GM23338 (cell line): Measurements from ENCODE around the gene CHD9. TPM values are rescaled to one million over a fixed set of nuclear protein-coding genes. Genes with fewer than 3 reads are reported as not detected.
"Not testable (repeated sequence)": the region's sequence is repeated elsewhere in the genome, so short reads cannot be mapped to it uniquely, and the experiment has no call there.

Source experiments
- ATAC-seq: fragments of 200-7000 bp; cut with Tn5 transposase; 3 replicates; pipeline ENCODE4 v1.9.1; 2020
- DNase-seq: peaks from one replicate; pipeline ENCODE4 v3.0.0-alpha.2; 2015; ENCODE audit warnings: low spot score
- H2AFZ ChIP-seq: fragments of 200-600 bp; sonication (generic); 2 replicates; pipeline ENCODE4 v1.8.0; 2016; ENCODE audit warnings: antibody characterized with exemption, mild to moderate bottlenecking, moderate library complexity
- H3F3A ChIP-seq: fragments of 200-600 bp; sonication (generic); replicated peaks from 2 replicates; pipeline ENCODE4 v1.8.0; 2017; ENCODE audit warnings: antibody characterized with exemption, mixed run types, low read depth
- H3K27ac ChIP-seq: fragments of 200-600 bp; sonication (generic); 2 replicates; pipeline ENCODE4 v1.6.1; 2016; ENCODE audit warnings: low read depth
- H3K27me3 ChIP-seq: fragments of 200-600 bp; sonication (generic); 2 replicates; pipeline ENCODE4 v1.8.0; 2016; ENCODE audit warnings: mild to moderate bottlenecking, mixed run types, moderate library complexity; ENCODE audit not compliant: insufficient read depth
- H3K36me3 ChIP-seq: fragments of 200-600 bp; sonication (generic); 2 replicates; pipeline ENCODE4 v1.8.0; 2016; ENCODE audit warnings: mild to moderate bottlenecking; ENCODE audit not compliant: insufficient read depth
- H3K4me1 ChIP-seq: fragments of 200-600 bp; sonication (generic); 2 replicates; pipeline ENCODE4 v1.8.0; 2016; ENCODE audit warnings: mild to moderate bottlenecking, moderate library complexity; ENCODE audit not compliant: insufficient read depth
- H3K4me2 ChIP-seq: fragments of 200-600 bp; sonication (generic); 2 replicates; pipeline ENCODE4 v1.7.1; 2017; ENCODE audit warnings: mixed run types
- H3K4me3 ChIP-seq: fragments of 200-600 bp; sonication (generic); 2 replicates; pipeline ENCODE4 v1.6.1; 2016; ENCODE audit warnings: mixed run types
- H3K79me2 ChIP-seq: fragments of 200-600 bp; sonication (generic); replicated peaks from 2 replicates; pipeline ENCODE4 v1.8.0; 2017; ENCODE audit warnings: mild to moderate bottlenecking; ENCODE audit not compliant: insufficient read depth
- H3K9me2 ChIP-seq: fragments of 200-600 bp; sonication (generic); 2 replicates; pipeline ENCODE4 v1.8.0; 2017; ENCODE audit not compliant: insufficient read depth
- H4K20me1 ChIP-seq: fragments of 200-600 bp; sonication (generic); replicated peaks from 2 replicates; pipeline ENCODE4 v1.8.0; 2017; ENCODE audit warnings: mild to moderate bottlenecking; ENCODE audit not compliant: insufficient read depth
- H3K27ac Mint-ChIP-seq: 2 replicates; pipeline ENCODE4 v1.8.0; 2020; ENCODE audit warnings: inconsistent platforms, mild to moderate bottlenecking, moderate library complexity, mixed read lengths
- H3K27me3 Mint-ChIP-seq: 3 replicates; pipeline ENCODE4 v1.8.0; 2022; ENCODE audit warnings: low read depth, mild to moderate bottlenecking, moderate library complexity, mixed read lengths, inconsistent platforms; ENCODE audit not compliant: insufficient read depth, poor library complexity
- H3K36me3 Mint-ChIP-seq: 3 replicates; pipeline ENCODE4 v1.8.0; 2021; ENCODE audit warnings: low read depth, mild to moderate bottlenecking, inconsistent platforms, moderate library complexity, mixed read lengths
- H3K4me1 Mint-ChIP-seq: 3 replicates; pipeline ENCODE4 v1.8.0; 2020; ENCODE audit warnings: mild to moderate bottlenecking, inconsistent platforms, mixed read lengths
- H3K4me3 Mint-ChIP-seq: 3 replicates; pipeline ENCODE4 v1.8.0; 2021; ENCODE audit warnings: moderate library complexity, mild to moderate bottlenecking, inconsistent platforms, mixed read lengths
- H3K9me3 Mint-ChIP-seq: 3 replicates; pipeline ENCODE4 v1.8.0; 2020; ENCODE audit warnings: moderate library complexity, mild to moderate bottlenecking, inconsistent platforms, mixed read lengths
- EZH2 ChIP-seq: fragments of 200-600 bp; sonication (generic); IDR thresholded peaks from one replicate; pipeline ENCODE4 v1.8.0; 2017; ENCODE audit warnings: antibody characterized with exemption, mild to moderate bottlenecking, low read depth; ENCODE audit not compliant: unreplicated experiment
- JUNB ChIP-seq: IDR thresholded peaks from one replicate; pipeline ENCODE4 v1.6.1; 2016; ENCODE audit warnings: antibody characterized with exemption; ENCODE audit not compliant: unreplicated experiment
- NANOG ChIP-seq: IDR thresholded peaks from 2 replicates; pipeline ENCODE4 v1.6.1; 2016; ENCODE audit warnings: antibody characterized with exemption, borderline replicate concordance
- POLR2AphosphoS5 ChIP-seq: IDR thresholded peaks from 2 replicates; pipeline ENCODE4 v1.6.1; 2016; ENCODE audit warnings: antibody characterized with exemption, low read depth
- REST ChIP-seq: IDR thresholded peaks from one replicate; pipeline ENCODE4 v1.6.1; 2018; ENCODE audit warnings: antibody characterized with exemption; ENCODE audit not compliant: unreplicated experiment
- STAT1 ChIP-seq: IDR thresholded peaks from one replicate; pipeline ENCODE4 v1.6.1; 2016; ENCODE audit warnings: antibody characterized with exemption; ENCODE audit not compliant: unreplicated experiment
- ZNF114 ChIP-seq: fragments of 250-450 bp; sonication (Bioruptor Pico); IDR thresholded peaks from 2 replicates; pipeline ENCODE4 v1.5.0; 2020; ENCODE audit warnings: mild to moderate bottlenecking, moderate library complexity
- ZNF462 ChIP-seq: fragments of 250-450 bp; sonication (Bioruptor Pico); IDR thresholded peaks from 2 replicates; pipeline ENCODE4 v1.5.0; 2020; ENCODE audit warnings: mild to moderate bottlenecking, moderate library complexity
- polyA plus RNA-seq: library from polyadenylated mRNA; unstranded; fragments of >200 nt; fragmentation: Nextera tagmentation; extraction: Ambion mirVana; gene quantifications from 2 replicates; pipeline ENCODE4 v1.2.1, GENCODE V29; 2016
- total RNA-seq: library from RNA; depleted of rRNA; stranded (reverse); fragments of >200 nt; shearing (Covaris generic); gene quantifications from 2 replicates; pipeline ENCODE4 v1.2.3, GENCODE V29; 2014
- TF ChIP-seq, protein P1 (sequence below), 2 experiments: fragments of 200-600 bp in 1 of 2; sonication (generic) in 1 of 2; conservative IDR thresholded peaks; 2 replicates each; pipeline versions ENCODE4 v1.5.1 to v1.6.1; 2016 to 2017; ENCODE audit warnings: antibody characterized with exemption in 2 of 2, low read depth in 2 of 2, mild to moderate bottlenecking in 2 of 2, moderate library complexity in 1 of 2
- TF ChIP-seq, protein P2 (sequence below): IDR thresholded peaks from 2 replicates; pipeline ENCODE4 v1.6.1; 2016; ENCODE audit warnings: antibody characterized with exemption

Gene CHD9
- total and polyA plus RNA-seq, 2 experiments from 2014 or later = 18.8 to 46.6 TPM

GRCh38 chr16:53278498-53278897, 223.7 kb downstream of the CHD9 start:
- H3K27ac ChIP-seq, H3K27ac Mint-ChIP-seq, H4K20me1 ChIP-seq, H3K4me3 Mint-ChIP-seq, H3K27me3 ChIP-seq, H3K79me2 ChIP-seq, H3F3A ChIP-seq, DNase-seq, H3K27me3 Mint-ChIP-seq, H3K4me1 Mint-ChIP-seq, H3K36me3 Mint-ChIP-seq, H2AFZ ChIP-seq, H3K4me2 ChIP-seq, H3K4me1 ChIP-seq, H3K9me2 ChIP-seq, ATAC-seq, H3K4me3 ChIP-seq: not testable (repeated sequence)
- H3K9me3 Mint-ChIP-seq = peaks cover 13% of the 10 kb centered on the region; the same call in 2 of the 3 replicates
- peaks cover 16% of the 10 kb centered on the region for H3K36me3 ChIP-seq

- Mint-ChIP-seq H3K9me3 (peaks cover 13% of the 10 kb centered on the region; the same call in 2 of the 3 replicates), H3K27ac (no peak overlapping the region), H3K36me3 (peaks cover 12% of the 10 kb centered on the region; the same call in 2 of the 3 replicates), H3K4me1 (no peaks in the 10 kb centered on the region), H3K4me3 (no peak overlapping the region), H3K27me3 (no peaks in the 10 kb centered on the region)
- Histone ChIP-seq H4K20me1 (no peaks in the 10 kb centered on the region), H3F3A (no peaks in the 10 kb centered on the region), H3K27me3 (no peaks in the 10 kb centered on the region), H3K27ac (no peak overlapping the region), H3K36me3 (peaks cover 8% of the 10 kb centered on the region; the same call in 1 of the 2 replicates), H3K9me2 (no peaks in the 10 kb centered on the region), H3K4me3 (no peak overlapping the region), H3K79me2 (no peaks in the 10 kb centered on the region), H2AFZ (no peak overlapping the region), H3K4me1 (no peaks in the 10 kb centered on the region), H3K4me2 (no peak overlapping the region)
- ATAC-seq = no peak
- no peak for DNase-seq
- TF ChIP-seq POLR2AphosphoS5 (no peak), REST (no peak), STAT1 (no peak), JUNB (no peak), ZNF114 (CRISPR knock-in tag) (no peak), NANOG (no peak), ZNF462 (no peak), EZH2 (no peak)
- TF ChIP-seq, protein P1, sequence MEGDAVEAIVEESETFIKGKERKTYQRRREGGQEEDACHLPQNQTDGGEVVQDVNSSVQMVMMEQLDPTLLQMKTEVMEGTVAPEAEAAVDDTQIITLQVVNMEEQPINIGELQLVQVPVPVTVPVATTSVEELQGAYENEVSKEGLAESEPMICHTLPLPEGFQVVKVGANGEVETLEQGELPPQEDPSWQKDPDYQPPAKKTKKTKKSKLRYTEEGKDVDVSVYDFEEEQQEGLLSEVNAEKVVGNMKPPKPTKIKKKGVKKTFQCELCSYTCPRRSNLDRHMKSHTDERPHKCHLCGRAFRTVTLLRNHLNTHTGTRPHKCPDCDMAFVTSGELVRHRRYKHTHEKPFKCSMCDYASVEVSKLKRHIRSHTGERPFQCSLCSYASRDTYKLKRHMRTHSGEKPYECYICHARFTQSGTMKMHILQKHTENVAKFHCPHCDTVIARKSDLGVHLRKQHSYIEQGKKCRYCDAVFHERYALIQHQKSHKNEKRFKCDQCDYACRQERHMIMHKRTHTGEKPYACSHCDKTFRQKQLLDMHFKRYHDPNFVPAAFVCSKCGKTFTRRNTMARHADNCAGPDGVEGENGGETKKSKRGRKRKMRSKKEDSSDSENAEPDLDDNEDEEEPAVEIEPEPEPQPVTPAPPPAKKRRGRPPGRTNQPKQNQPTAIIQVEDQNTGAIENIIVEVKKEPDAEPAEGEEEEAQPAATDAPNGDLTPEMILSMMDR (conservative IDR thresholded peaks at IDR 0.05; ENCODE audit: low read depth in 2 of 2) = no peak
- TF ChIP-seq, protein P2, sequence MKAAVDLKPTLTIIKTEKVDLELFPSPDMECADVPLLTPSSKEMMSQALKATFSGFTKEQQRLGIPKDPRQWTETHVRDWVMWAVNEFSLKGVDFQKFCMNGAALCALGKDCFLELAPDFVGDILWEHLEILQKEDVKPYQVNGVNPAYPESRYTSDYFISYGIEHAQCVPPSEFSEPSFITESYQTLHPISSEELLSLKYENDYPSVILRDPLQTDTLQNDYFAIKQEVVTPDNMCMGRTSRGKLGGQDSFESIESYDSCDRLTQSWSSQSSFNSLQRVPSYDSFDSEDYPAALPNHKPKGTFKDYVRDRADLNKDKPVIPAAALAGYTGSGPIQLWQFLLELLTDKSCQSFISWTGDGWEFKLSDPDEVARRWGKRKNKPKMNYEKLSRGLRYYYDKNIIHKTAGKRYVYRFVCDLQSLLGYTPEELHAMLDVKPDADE = no peak
Measured at GRCh38 chr16:53281280-53281679, 226.5 kb downstream of the CHD9 start.
